ENCODE results near the gene CHST6.
A peak's percentile ranks its signal among the peaks of the same experiment; 100 is the strongest.

Gene CHST6

GRCh38 chr16:75432828-75433731, 62.2 kb downstream of the CHST6 start, which contains the start of gene CFDP1 (continued):
- TF ChIP-seq ZNF175 (tag by site-specific recombination; IDR thresholded peaks at IDR 0.05) (no peak), ZNF791 (tag by site-specific recombination; IDR thresholded peaks at IDR 0.05) (no peak), PRDM6 (tag by site-specific recombination; IDR thresholded peaks at IDR 0.05) (no peak), ZNF266 (tag by site-specific recombination; IDR thresholded peaks at IDR 0.05; ENCODE audit: low read depth) (no peak; the same call in 1 of the 2 replicates), RBAK (tag by site-specific recombination; IDR thresholded peaks at IDR 0.05) (no peak), ZNF239 (tag by site-specific recombination; IDR thresholded peaks at IDR 0.05) (no peak), ZBTB49 (tag by site-specific recombination; IDR thresholded peaks at IDR 0.05; ENCODE audit: low read depth) (no peak), ZNF510 (tag by site-specific recombination; IDR thresholded peaks at IDR 0.05; ENCODE audit: insufficient replicate concordance) (no peak), ZNF48 (tag by site-specific recombination; IDR thresholded peaks at IDR 0.05) (no peak), ELK4 (IDR thresholded peaks at IDR 0.05; ENCODE audit: borderline replicate concordance, low read depth, low read length) (no peak), ZNF341 (tag by site-specific recombination; IDR thresholded peaks at IDR 0.05; ENCODE audit: low read depth) (peak; percentile 74), GLI2 (tag by site-specific recombination; IDR thresholded peaks at IDR 0.05; ENCODE audit: borderline replicate concordance, low read depth) (no peak), ZBTB7A (tag by site-specific recombination; IDR thresholded peaks at IDR 0.05; ENCODE audit: low read depth) (peak; percentile 69; the same call in 1 of the 2 replicates), ZNF600 (tag by site-specific recombination; IDR thresholded peaks at IDR 0.05) (no peak), ZNF768 (tag by site-specific recombination; IDR thresholded peaks at IDR 0.05) (no peak), MYNN (tag by site-specific recombination; IDR thresholded peaks at IDR 0.05; ENCODE audit: borderline replicate concordance) (no peak), ZNF747 (tag by site-specific recombination; IDR thresholded peaks at IDR 0.05) (no peak), SETDB1 (IDR thresholded peaks at IDR 0.05; ENCODE audit: insufficient read length, low read length) (peak; percentile 50), ZSCAN4 (tag by site-specific recombination; IDR thresholded peaks at IDR 0.05) (no peak), KLF16 (tag by site-specific recombination; IDR thresholded peaks at IDR 0.05) (peak; percentile 95), ZNF521 (tag by site-specific recombination; IDR thresholded peaks at IDR 0.05) (no peak), KLF7 (tag by site-specific recombination; IDR thresholded peaks at IDR 0.05; ENCODE audit: borderline replicate concordance) (peak; percentile 73; the same call in 1 of the 2 replicates), GLIS2 (tag by site-specific recombination; IDR thresholded peaks at IDR 0.05) (peak; percentile 91), ZBTB8A (tag by site-specific recombination; IDR thresholded peaks at IDR 0.05) (peak; percentile 96), ZNF529 (tag by site-specific recombination; IDR thresholded peaks at IDR 0.05; ENCODE audit: insufficient replicate concordance) (no peak), REST (tag by site-specific recombination; IDR thresholded peaks at IDR 0.05) (peak; percentile 44)
